Stomach (tissue), 4 donors: Measurements from ENCODE around the gene TTC27.

Experiments used
- CTCF ChIP-seq, 7 experiments: fragments of 450-650 bp in 4 of 7; fragments of 200-600 bp in 3 of 7; sonication (generic) in 3 of 7; IDR thresholded peaks; one replicate each; pipeline ENCODE4 v1.5.1; 2016 to 2019; ENCODE audit warnings: antibody characterized with exemption in 7 of 7, control low read depth in 2 of 7, mild to moderate bottlenecking in 1 of 7
- POLR2A ChIP-seq, 4 donors: fragments of 450-650 bp; IDR thresholded peaks; one replicate each; pipeline ENCODE4 v1.6.1; 2016; ENCODE audit warnings: antibody characterized with exemption in 4 of 4, control low read depth in 2 of 4, mild to moderate bottlenecking in 1 of 4, moderate library complexity in 1 of 4
- POLR2AphosphoS5 ChIP-seq, 3 donors: sonication (generic); formaldehyde crosslinking; IDR thresholded peaks; one replicate each; pipeline ENCODE4 v1.6.1; 2016; ENCODE audit warnings: antibody characterized with exemption in 3 of 3

DNA sequence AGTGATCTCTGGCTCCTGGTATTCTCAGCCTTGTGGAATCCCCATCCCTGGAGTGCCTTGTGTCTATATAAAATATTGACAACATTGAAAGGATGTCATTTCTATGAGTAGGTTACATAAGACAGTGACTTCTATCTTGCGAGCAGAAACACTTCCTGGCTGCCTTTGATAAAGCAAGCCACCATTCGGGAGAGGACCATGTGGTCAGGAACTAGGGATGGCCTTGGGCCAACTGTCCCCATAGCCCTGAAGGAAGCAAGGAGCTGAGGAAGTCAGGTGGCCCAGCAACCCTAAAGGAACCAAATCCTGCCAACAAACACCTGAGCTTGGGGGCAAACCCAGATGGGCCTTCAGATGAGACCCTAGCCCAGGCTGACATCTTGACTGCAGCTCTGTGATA lies 205.9 kb downstream of the TTC27 start:
- TF ChIP-seq CTCF (IDR thresholded peaks at IDR 0.05): no peak
- TF ChIP-seq POLR2A (IDR thresholded peaks at IDR 0.05): no peak
- TF ChIP-seq POLR2AphosphoS5 (IDR thresholded peaks at IDR 0.05): no peak
